Inferior parietal cortex (tissue), 1 donor: ENCODE results near the gene SCGB1C1.

Experiments
- DNase-seq: peaks from one replicate; pipeline ENCODE4 v3.0.0-alpha.2; 2016; ENCODE audit errors: extremely low spot score

The SCGB1C1 gene

GRCh38 chr11:205221-206001 is 12.5 kb downstream of the SCGB1C1 start:
- no peak for DNase-seq

- DNase-seq: no peak
Measured at GRCh38 chr11:206002-206384, 13.1 kb downstream of the SCGB1C1 start.

GRCh38 chr11:206526-207207 is 13.8 kb downstream of the SCGB1C1 start:
- DNase-seq: no peak

- DNase-seq: peak; percentile 95
Measured at GRCh38 chr11:207208-207862, 14.5 kb downstream of the SCGB1C1 start, which contains the start of the genes BET1L and RIC8A. BET1L (minus strand) TSS chr11:207399; CDS start chr11:207321, 78 bp downstream. RIC8A (plus strand) TSS chr11:207708; CDS start chr11:208855, 1,147 bp downstream.

GRCh38 chr11:207863-208180 is 14.9 kb downstream of the SCGB1C1 start:
- DNase-seq: no peak

- DNase-seq: peak; percentile 81
Measured at GRCh38 chr11:208181-208916, 15.5 kb downstream of the SCGB1C1 start.

GRCh38 chr11:208917-209260 is 16.0 kb downstream of the SCGB1C1 start:
- DNase-seq: no peak

GRCh38 chr11:209275-210121 is 16.6 kb downstream of the SCGB1C1 start:
- no peak for DNase-seq

- no peak for DNase-seq
Measured at GRCh38 chr11:210122-210802, 17.4 kb downstream of the SCGB1C1 start.

- DNase-seq: no peak
Measured at GRCh38 chr11:210803-211180, 17.9 kb downstream of the SCGB1C1 start.

- DNase-seq: no peak
Measured at GRCh38 chr11:211295-211694, 18.4 kb downstream of the SCGB1C1 start.

GRCh38 chr11:211741-212140 is 18.9 kb downstream of the SCGB1C1 start:
- no peak for DNase-seq

- DNase-seq: no peak
Measured at GRCh38 chr11:212150-213100, 19.5 kb downstream of the SCGB1C1 start.

GRCh38 chr11:213111-213510 is 20.2 kb downstream of the SCGB1C1 start:
- no peak for DNase-seq

GRCh38 chr11:214083-214482 is 21.2 kb downstream of the SCGB1C1 start:
- DNase-seq: no peak

GRCh38 chr11:215581-216037 is 22.7 kb downstream of the SCGB1C1 start:
- no peak for DNase-seq

GRCh38 chr11:216081-216974 is 23.4 kb downstream of the SCGB1C1 start:
- DNase-seq: no peak

GRCh38 chr11:217704-218103 is 24.8 kb downstream of the SCGB1C1 start:
- no peak for DNase-seq
